MM.1S (cell line): ENCODE measurements around the gene ADRA2C.

Experiments
- CTCF ChIP-seq: fragments of 300-600 bp; sonication (generic); IDR thresholded peaks from 2 replicates; pipeline ENCODE4 v1.5.1; 2016; ENCODE audit warnings: antibody characterized with exemption, low read length, mixed read lengths
- EZH2 ChIP-seq: fragments of 300-600 bp; sonication (generic); optimal IDR thresholded peaks from 2 replicates; pipeline ENCODE3; 2017; ENCODE audit warnings: low read depth, mild to moderate bottlenecking, antibody characterized with exemption, low read length, mixed read lengths
- EZH2phosphoT487 ChIP-seq: fragments of 300-600 bp; sonication (generic); IDR thresholded peaks from 2 replicates; pipeline ENCODE4 v1.6.1; 2018; ENCODE audit warnings: antibody characterized with exemption, low read length

GRCh38 chr4:3753726-3754412 lies 12.3 kb upstream of the ADRA2C start:
- TF ChIP-seq EZH2phosphoT487: no peak
- no peak for TF ChIP-seq CTCF
- TF ChIP-seq EZH2: no peak
